HG03469 (cell line): Measurements from ENCODE around the gene FBXO10.

ENCODE experiments used
- ATAC-seq: cut with Tn5 transposase; IDR thresholded peaks from one replicate; pipeline ENCODE4 v1.9.1; 2021; ENCODE audit warnings: mild to moderate bottlenecking, moderate library complexity, moderate number of reproducible peaks; ENCODE audit not compliant: unreplicated experiment

FBXO10 gene

GRCh38 chr9:37592108-37592951 lies 16.1 kb upstream of the FBXO10 start, which contains the start of gene TOMM5:
Gene TOMM5, minus strand, starts transcription at chr9:37592597. Its CDS starts 65 bp downstream, at chr9:37592532.
- ATAC-seq, result peak; percentile 72

- ATAC-seq, result no peak
Measured at GRCh38 chr9:37587521-37587920, 11.3 kb upstream of the FBXO10 start.

- ATAC-seq, result no peak
Measured at GRCh38 chr9:37583522-37584121, 7.4 kb upstream of the FBXO10 start.

GRCh38 chr9:37582548-37583157 lies 6.5 kb upstream of the FBXO10 start:
- ATAC-seq, result no peak

DNA sequence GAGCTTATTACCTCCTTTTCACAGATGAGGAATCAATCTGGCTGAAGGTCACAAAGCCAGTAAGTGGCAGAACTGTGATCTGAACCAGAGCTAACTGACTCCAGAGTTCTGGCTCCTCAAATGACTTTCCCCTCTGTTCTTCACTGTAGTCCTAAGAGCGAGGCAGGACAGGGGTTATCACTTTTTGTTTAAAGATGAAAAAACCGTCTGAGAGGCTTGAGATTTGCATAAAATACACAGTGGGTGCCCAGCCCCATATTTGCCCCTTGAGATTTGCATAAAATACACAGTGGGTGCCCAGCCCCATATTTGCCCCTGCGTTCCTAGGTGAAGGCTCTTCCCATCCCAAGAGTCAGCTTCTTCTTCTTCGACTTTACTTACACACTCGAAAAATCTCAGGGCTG lies 667 bp downstream of the FBXO10 start:
- ATAC-seq, result no peak

DNA sequence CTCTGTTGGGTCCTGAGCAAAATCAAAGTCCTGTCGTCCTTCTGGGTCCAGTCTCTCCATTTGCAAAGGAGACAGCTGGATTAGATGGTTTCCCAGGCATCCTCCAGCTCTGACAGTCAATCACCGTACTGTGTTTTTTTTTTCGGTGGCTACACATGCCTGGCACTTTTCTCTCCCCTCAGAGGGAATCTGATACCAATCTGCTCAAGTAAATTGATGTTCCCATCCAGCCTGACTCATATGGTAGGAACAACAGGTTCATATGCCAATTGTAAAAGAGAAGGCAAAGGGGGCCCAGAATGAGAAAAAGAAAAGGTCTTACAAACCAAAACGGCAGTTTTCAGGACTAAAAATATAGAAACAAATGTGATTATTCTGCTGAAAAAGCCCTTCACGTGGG lies 1.2 kb downstream of the FBXO10 start:
- no peak for ATAC-seq

GRCh38 chr9:37574241-37574721 lies 1.9 kb downstream of the FBXO10 start:
- ATAC-seq, result no peak

DNA sequence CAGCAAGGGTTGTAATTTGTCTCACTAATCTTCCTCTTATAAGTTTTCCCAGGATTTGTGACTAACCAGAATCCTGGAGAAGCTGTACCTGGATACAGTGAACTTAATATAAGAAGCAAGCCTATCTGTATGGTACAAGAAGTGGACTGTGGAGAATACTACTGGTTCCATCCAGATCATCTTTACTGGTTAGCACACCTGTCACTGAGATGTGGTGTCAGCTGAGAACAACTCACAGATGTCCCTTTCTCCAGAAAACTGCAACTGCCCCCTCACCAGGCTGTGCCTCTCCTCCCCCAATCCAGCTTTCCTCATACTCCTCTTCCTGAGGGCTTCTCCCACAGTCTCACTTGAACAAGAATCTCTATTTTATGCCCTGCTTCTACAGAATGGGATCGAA lies 4.9 kb downstream of the FBXO10 start:
- no peak for ATAC-seq

GRCh38 chr9:37566716-37567115 lies 9.5 kb downstream of the FBXO10 start:
- ATAC-seq, result no peak

DNA sequence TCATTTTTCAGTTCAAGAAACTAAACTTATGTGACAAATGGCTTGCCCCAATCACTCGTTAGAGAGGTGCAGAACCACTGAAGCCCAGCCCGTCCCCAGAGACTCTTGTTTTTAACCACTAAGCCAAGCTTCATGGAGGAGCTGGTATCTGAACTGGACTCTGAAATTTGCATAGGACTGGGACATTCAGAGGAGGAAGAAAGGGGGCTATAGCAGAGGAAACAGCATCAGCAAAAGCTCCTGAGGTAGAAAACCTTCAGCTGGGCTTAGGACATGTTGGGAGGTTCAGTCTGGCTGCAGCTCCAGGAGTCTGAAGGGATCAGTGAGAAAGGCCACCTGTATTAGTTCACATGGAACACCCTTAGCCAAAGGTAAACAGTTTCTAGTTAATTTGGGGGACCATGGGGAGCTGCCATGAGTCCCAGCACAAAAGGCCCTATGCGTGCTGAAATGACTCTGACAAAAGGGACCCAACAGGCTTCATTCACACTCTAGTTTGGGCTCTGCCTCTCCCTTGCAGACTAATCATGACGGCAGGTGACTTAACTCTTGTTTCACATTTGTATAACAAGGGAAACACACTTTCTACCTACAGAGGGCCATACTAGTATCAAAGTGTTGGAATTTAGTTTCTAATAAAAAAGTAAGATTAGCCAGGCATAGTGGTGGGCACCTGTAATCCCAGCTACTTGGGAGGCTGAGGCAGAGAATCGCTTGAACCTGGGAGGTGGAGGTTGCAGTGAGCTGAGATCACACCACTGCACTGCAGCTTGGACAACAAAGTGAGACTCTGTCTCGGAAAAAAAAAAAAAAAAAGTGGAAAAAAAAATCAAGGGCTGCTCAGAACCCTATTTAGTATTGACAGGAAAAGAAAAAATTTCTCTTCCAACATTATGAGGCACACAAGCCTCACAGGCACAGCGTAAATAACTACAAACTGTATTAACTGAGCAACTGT lies 10.2 kb downstream of the FBXO10 start:
- ATAC-seq, result peak; percentile 77

GRCh38 chr9:37564916-37565315 lies 11.3 kb downstream of the FBXO10 start:
- ATAC-seq, result no peak

DNA sequence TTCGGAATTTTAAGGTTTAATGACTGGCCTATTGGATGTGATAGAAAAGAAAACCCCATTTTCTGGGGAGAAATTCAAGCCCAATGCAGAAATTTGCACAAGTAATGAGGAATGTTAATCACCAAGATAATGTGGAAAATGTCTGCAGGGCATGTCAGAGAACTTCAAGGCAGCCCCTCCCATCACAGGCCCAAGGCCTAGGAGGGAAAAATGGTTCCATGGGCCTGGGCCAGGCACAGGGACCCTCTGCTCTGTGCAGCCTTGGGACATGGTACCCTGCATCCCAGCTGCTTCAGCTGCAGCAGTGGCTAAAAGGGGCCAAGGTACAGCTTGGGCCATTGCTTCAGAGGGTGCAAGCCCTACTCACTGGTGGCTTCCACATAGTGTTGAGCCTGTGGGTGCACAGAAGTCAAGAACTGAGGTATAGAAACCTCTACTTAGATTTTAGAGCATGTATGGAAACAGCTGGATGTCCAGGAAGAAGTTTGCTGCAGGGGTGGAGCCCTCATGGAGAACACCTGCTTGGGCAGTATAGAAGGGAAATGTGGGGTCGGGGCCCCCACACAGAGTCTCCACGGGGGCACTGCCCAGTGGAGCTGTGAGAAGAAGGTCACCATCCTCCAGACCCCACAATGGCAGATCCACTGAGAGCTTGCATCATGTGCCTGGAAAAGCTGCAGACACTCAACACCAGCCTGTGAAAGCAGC lies 12.2 kb downstream of the FBXO10 start:
- no peak for ATAC-seq

- ATAC-seq, result no peak
Measured at GRCh38 chr9:37562826-37563225, 13.4 kb downstream of the FBXO10 start.

- ATAC-seq, result no peak
Measured at GRCh38 chr9:37561682-37562081, 14.5 kb downstream of the FBXO10 start.

DNA sequence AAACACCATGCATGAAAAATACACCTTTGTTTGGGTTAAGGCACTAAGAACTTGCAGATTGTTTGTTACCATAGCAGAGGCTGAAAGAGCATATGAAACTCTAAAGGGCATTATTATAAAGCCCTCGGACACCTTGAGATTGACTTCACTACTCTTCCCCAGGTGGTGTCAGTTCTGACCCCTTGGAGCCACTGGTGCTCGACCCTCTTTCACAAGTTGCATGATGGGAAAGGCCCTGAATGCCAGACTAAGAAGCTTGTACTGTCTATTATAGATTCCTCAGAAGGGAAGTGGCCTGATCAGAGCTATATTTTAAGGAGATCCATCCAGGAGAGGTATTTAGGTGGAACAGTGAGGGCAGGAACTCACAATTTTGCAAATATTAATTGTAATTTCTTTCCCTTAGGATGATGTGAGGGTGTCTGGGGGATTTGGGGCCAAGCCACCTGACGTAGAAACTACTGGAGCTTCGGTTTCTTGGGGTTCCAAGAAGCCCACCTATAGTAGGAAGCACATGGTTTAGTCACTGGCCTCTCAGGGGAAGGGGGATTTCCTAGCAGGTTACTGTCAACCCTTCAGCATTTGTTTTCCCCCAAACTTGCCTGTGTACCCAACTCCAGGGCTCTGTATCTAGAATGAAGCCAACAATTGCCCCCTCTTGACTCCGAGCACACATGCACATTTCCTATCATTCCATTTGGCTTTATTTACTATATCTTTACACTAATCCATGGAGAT lies 16.2 kb downstream of the FBXO10 start:
- no peak for ATAC-seq

- no peak for ATAC-seq
Measured at GRCh38 chr9:37559125-37559524, 17.1 kb downstream of the FBXO10 start.

DNA sequence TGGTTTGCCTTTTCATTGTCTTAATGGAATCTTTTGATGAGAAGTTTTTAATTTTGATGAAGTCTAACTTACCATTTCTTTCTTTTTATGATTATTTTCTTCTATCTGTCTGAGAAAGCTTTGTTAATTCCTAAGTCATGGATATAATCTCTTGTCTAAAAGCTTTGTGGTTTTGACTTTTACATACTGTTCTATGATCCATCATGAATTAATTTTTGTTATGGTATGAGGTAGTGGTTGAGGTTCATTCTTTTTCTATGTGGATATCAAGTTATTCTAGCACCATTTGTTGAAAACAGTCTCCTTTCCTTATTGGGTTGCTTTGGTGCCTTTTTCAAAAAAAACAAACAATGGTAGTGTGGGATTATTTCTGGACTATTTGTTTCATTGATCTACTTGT lies 20.4 kb downstream of the FBXO10 start:
- no peak for ATAC-seq

DNA sequence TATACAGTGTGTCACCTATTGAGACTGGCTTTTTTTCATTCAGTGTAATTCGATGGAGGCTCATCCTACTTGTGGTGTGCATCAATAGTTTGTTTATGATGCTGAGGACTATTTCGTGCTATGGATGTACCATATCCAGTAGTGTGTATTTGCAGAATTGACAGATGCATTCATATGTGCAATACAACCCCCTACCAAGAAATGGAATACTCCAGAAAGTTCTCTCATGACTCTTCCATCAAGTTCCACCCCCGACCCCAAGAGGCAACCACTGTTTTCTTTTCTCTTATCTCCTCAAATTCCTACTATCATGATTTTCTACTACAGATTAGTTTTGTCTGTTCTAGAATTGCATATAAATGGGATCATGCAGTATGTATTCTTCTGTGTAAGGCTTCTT lies 21.9 kb downstream of the FBXO10 start:
- ATAC-seq, result no peak

GRCh38 chr9:37551888-37552287 lies 24.3 kb downstream of the FBXO10 start:
- no peak for ATAC-seq
